BE2C (cell line): Measurements from ENCODE around the gene MTA1.
A peak's percentile ranks its signal among the peaks of the same experiment; 100 is the strongest.

ENCODE experiments used
- DNase-seq: peaks from one replicate; pipeline ENCODE4 v3.0.0-alpha.2; 2020
- H3K27me3 ChIP-seq: fragments of 250-450 bp; sonication (Bioruptor Pico); 2 replicates; pipeline ENCODE4 v1.5.1; 2020; ENCODE audit warnings: mild to moderate bottlenecking
- H3K36me3 ChIP-seq: fragments of 250-450 bp; sonication (Bioruptor Pico); 2 replicates; pipeline ENCODE4 v1.5.1; 2020; ENCODE audit warnings: mild to moderate bottlenecking
- H3K4me1 ChIP-seq: fragments of 250-450 bp; sonication (Bioruptor Pico); 2 replicates; pipeline ENCODE4 v1.5.1; 2020
- H3K4me3 ChIP-seq: 2 replicates; pipeline ENCODE4 v1.5.1; 2011; ENCODE audit warnings: low read depth, low read length
- H3K9me3 ChIP-seq: fragments of 250-450 bp; sonication (Bioruptor Pico); 2 replicates; pipeline ENCODE4 v1.5.1; 2020
- CTCF ChIP-seq: IDR thresholded peaks from 2 replicates; pipeline ENCODE4 v1.5.1; 2012; ENCODE audit warnings: mild to moderate bottlenecking, low read depth, low read length

Gene MTA1

GRCh38 chr14:105420101-105420973, 710 bp downstream of the MTA1 start:
- H3K4me3 ChIP-seq = peak overlapping the region; percentile 90
- no peak for TF ChIP-seq CTCF
- no peaks in the 10 kb centered on the region for H3K27me3 ChIP-seq
- peaks cover 16% of the 10 kb centered on the region for H3K4me1 ChIP-seq
- DNase-seq = no peak
- H3K36me3 ChIP-seq = peaks cover 24% of the 10 kb centered on the region
- H3K9me3 ChIP-seq = no peaks in the 10 kb centered on the region

GRCh38 chr14:105420974-105421674, 1.5 kb downstream of the MTA1 start:
- H3K36me3 ChIP-seq = peaks cover 28% of the 10 kb centered on the region
- no peaks in the 10 kb centered on the region for H3K27me3 ChIP-seq
- peaks cover 16% of the 10 kb centered on the region for H3K4me1 ChIP-seq
- peak overlapping the region; percentile 90 for H3K4me3 ChIP-seq
- TF ChIP-seq CTCF = no peak
- no peaks in the 10 kb centered on the region for H3K9me3 ChIP-seq
- DNase-seq = no peak

- peaks cover 16% of the 10 kb centered on the region for H3K4me1 ChIP-seq
- H3K27me3 ChIP-seq = no peaks in the 10 kb centered on the region
- no peaks in the 10 kb centered on the region for H3K9me3 ChIP-seq
- DNase-seq = no peak
- no peak for TF ChIP-seq CTCF
- peak overlapping the region; percentile 90 for H3K4me3 ChIP-seq
- H3K36me3 ChIP-seq = peaks cover 35% of the 10 kb centered on the region
Measured at GRCh38 chr14:105421723-105422615, 2.3 kb downstream of the MTA1 start.

- peaks cover 16% of the 10 kb centered on the region for H3K4me1 ChIP-seq
- H3K36me3 ChIP-seq = peaks cover 43% of the 10 kb centered on the region
- no peak for TF ChIP-seq CTCF
- no peaks in the 10 kb centered on the region for H3K27me3 ChIP-seq
- peak; percentile 85 for DNase-seq
- peak overlapping the region; percentile 90 for H3K4me3 ChIP-seq
- H3K9me3 ChIP-seq = no peaks in the 10 kb centered on the region
Measured at GRCh38 chr14:105422695-105423487, 3.3 kb downstream of the MTA1 start.

- TF ChIP-seq CTCF = no peak
- no peaks in the 10 kb centered on the region for H3K9me3 ChIP-seq
- no peak overlapping the region; the same call in 1 of the 2 replicates for H3K4me3 ChIP-seq
- no peak for DNase-seq
- H3K4me1 ChIP-seq = peaks cover 16% of the 10 kb centered on the region
- no peaks in the 10 kb centered on the region for H3K27me3 ChIP-seq
- H3K36me3 ChIP-seq = peaks cover 48% of the 10 kb centered on the region
Measured at GRCh38 chr14:105423488-105424195, 4.0 kb downstream of the MTA1 start.
